ENCODE results near the gene TMEM14B. TPM values are rescaled to one million over a fixed set of nuclear protein-coding genes. Genes with fewer than 3 reads are reported as not detected.

Gene TMEM14B
- total and polyA plus RNA-seq, 9 of the 15 experiments (the other 6 are each of a cell fraction or from before 2014, with no cell fraction given): 174 to 862 (median 263) TPM

- TF ChIP-seq FOXO4 (CRISPR knock-in tag; IDR thresholded peaks at IDR 0.05): no peak
- no peak for TF ChIP-seq TGIF2 (CRISPR knock-in tag; IDR thresholded peaks at IDR 0.05)
- no peak for TF ChIP-seq SREBF1 (IDR thresholded peaks at IDR 0.05; ENCODE audit: borderline replicate concordance, low read depth, low read length)
- TF ChIP-seq SETDB1 (IDR thresholded peaks at IDR 0.05; ENCODE audit: low read length): no peak
- TF ChIP-seq ZNF347 (CRISPR knock-in tag; IDR thresholded peaks at IDR 0.05; ENCODE audit: low read depth): no peak
- TF ChIP-seq ZNF184 (CRISPR knock-in tag; IDR thresholded peaks at IDR 0.05): no peak
- peak; percentile 65; the same call in 1 of the 2 replicates for TF ChIP-seq CEBPG (CRISPR knock-in tag; IDR thresholded peaks at IDR 0.05)
- peak; percentile 74 to 78; a peak in 3 of 4 replicates for TF ChIP-seq CEBPG (tag; conservative IDR thresholded peaks at IDR 0.05 in 1 of 2, IDR thresholded peaks at IDR 0.05 in 1 of 2)
- no peak for TF ChIP-seq NCOR1 (IDR thresholded peaks at IDR 0.05)
- no peak for TF ChIP-seq XRCC3 (IDR thresholded peaks at IDR 0.05)
- no peak for TF ChIP-seq DLX4 (CRISPR knock-in tag; IDR thresholded peaks at IDR 0.05)
- TF ChIP-seq DIDO1 (tag; IDR thresholded peaks at IDR 0.05; ENCODE audit: low read depth): no peak
- peak; percentile 93 for TF ChIP-seq MYC (IDR thresholded peaks at IDR 0.05; ENCODE audit: low read depth, low read length)
- TF ChIP-seq MYC (CRISPR knock-in tag; IDR thresholded peaks at IDR 0.05; ENCODE audit: borderline replicate concordance, low read depth): peak; percentile 62; the same call in 1 of the 2 replicates
- TF ChIP-seq NCOA6 (IDR thresholded peaks at IDR 0.05): no peak
- no peak for TF ChIP-seq ZNF584 (CRISPR knock-in tag; IDR thresholded peaks at IDR 0.05; ENCODE audit: low read depth)
- no peak for TF ChIP-seq ZNF318 (IDR thresholded peaks at IDR 0.05; ENCODE audit: borderline replicate concordance in 1 of 2, low read depth in 1 of 2)
- 0 out of 2 replicates have a peak, but pooled peaks have one; percentile 15 for TF ChIP-seq NFRKB (IDR thresholded peaks at IDR 0.05; ENCODE audit: low read depth)
Observed at GRCh38 chr6:10747251-10747972, at the start of gene TMEM14B (continued).
